OCI-LY3 (cell line): ENCODE measurements around the gene FGGY.

Source experiments
- CTCF ChIP-seq: fragments of 200-600, 300-600 bp; sonication (generic); IDR thresholded peaks from 2 replicates; pipeline ENCODE4 v1.5.1; 2014; ENCODE audit warnings: antibody characterized with exemption, low read length, low read depth
- EZH2phosphoT487 ChIP-seq: fragments of 200-600 bp; shearing (Covaris generic); IDR thresholded peaks from 2 replicates; pipeline ENCODE4 v1.6.1; 2018; ENCODE audit warnings: antibody characterized with exemption, mixed run types, low read depth

GRCh38 chr1:59494145-59494833 lies 197.4 kb downstream of the FGGY start:
- no peak for TF ChIP-seq CTCF
- no peak for TF ChIP-seq EZH2phosphoT487
